Suprapubic skin (tissue), 4 donors: ENCODE results near the gene MS4A13. TPM values are rescaled to one million over a fixed set of nuclear protein-coding genes. Genes with fewer than 3 reads are reported as not detected.

ENCODE experiments used
- DNase-seq, 2 donors: peaks; one replicate each; pipeline ENCODE4 v3.0.0-alpha.2; 2019; ENCODE audit warnings: low spot score in 2 of 2
- H3K27ac ChIP-seq: fragments of 200-600 bp; sonication (generic); one replicate; pipeline ENCODE4 v1.5.1; 2019
- H3K27me3 ChIP-seq: fragments of 200-600 bp; sonication (generic); one replicate; pipeline ENCODE4 v1.5.1; 2019
- H3K36me3 ChIP-seq: fragments of 200-600 bp; sonication (generic); one replicate; pipeline ENCODE4 v1.5.1; 2019
- H3K4me1 ChIP-seq: fragments of 200-600 bp; sonication (generic); one replicate; pipeline ENCODE4 v1.5.1; 2019
- H3K4me3 ChIP-seq: fragments of 200-600 bp; sonication (generic); one replicate; pipeline ENCODE4 v1.5.1; 2019; ENCODE audit warnings: mild to moderate bottlenecking
- H3K9me3 ChIP-seq: fragments of 200-600 bp; sonication (generic); one replicate; pipeline ENCODE4 v1.5.1; 2019
- EP300 ChIP-seq: sonication (generic); formaldehyde crosslinking; IDR thresholded peaks from one replicate; pipeline ENCODE4 v1.6.1; 2017; ENCODE audit warnings: antibody characterized with exemption
- POLR2A ChIP-seq, 2 donors: fragments of 450-650 bp; IDR thresholded peaks; one replicate each; pipeline ENCODE4 v1.6.1; 2017; ENCODE audit warnings: antibody characterized with exemption in 2 of 2, mild to moderate bottlenecking in 2 of 2, moderate library complexity in 2 of 2
- POLR2AphosphoS5 ChIP-seq, 3 donors: sonication (generic); formaldehyde crosslinking; IDR thresholded peaks; one replicate each; pipeline ENCODE4 v1.6.1; 2017; ENCODE audit warnings: antibody characterized with exemption in 3 of 3
- WGBS: methylation state at CpG from one replicate; pipeline ENCODE4 v1.1.5; 2018; 5-methylcytosine and 5-hydroxymethylcytosine counted together
- total RNA-seq, 4 donors: library from RNA; depleted of rRNA; stranded (reverse); fragments of >200 nt; gene quantifications; one replicate each; pipeline ENCODE4 v1.1.0, GENCODE V29; 2016
- TF ChIP-seq, protein P1 (sequence below), 2 donors: fragments of 200-600 bp in 1 of 2; fragments of 450-650 bp in 1 of 2; sonication (generic) in 1 of 2; IDR thresholded peaks; one replicate each; pipeline ENCODE4 v1.5.1; 2016 to 2019; ENCODE audit warnings: antibody characterized with exemption in 2 of 2, mild to moderate bottlenecking in 1 of 2, moderate library complexity in 1 of 2

MS4A13 gene
- total RNA-seq, 4 donors from 2014 or later, result not detected

DNA sequence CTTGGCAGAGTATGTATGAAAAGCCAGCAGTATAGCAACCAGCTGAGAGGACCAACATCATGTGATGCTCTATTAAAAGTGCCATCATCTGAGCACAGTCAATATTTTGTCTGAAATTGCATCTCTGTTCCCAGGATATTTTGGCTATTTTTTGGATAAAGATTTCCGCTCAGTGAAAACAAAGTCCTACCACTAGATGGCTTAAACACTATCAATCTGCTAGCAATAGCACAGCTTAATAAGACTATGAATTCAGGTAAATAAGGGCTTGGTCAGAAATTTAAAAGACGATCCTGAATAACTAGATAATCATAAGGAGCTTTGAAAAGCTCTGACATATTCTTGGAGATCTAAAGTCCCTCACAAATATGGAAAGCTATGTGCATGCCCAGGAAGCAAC, 74.4 kb downstream of the MS4A13 start:
- H3K4me3 ChIP-seq, result no peak overlapping the region
- no peaks in the 10 kb centered on the region for H3K27me3 ChIP-seq
- WGBS, result 75% methylated on average over 2 of the region's 2 CpGs
- no peak overlapping the region for H3K27ac ChIP-seq
- H3K4me1 ChIP-seq, result no peaks in the 10 kb centered on the region
- no peaks in the 10 kb centered on the region for H3K36me3 ChIP-seq
- TF ChIP-seq POLR2AphosphoS5 (IDR thresholded peaks at IDR 0.05), result no peak
- no peak for TF ChIP-seq EP300
- no peak for TF ChIP-seq POLR2A (IDR thresholded peaks at IDR 0.05)
- TF ChIP-seq, protein P1, sequence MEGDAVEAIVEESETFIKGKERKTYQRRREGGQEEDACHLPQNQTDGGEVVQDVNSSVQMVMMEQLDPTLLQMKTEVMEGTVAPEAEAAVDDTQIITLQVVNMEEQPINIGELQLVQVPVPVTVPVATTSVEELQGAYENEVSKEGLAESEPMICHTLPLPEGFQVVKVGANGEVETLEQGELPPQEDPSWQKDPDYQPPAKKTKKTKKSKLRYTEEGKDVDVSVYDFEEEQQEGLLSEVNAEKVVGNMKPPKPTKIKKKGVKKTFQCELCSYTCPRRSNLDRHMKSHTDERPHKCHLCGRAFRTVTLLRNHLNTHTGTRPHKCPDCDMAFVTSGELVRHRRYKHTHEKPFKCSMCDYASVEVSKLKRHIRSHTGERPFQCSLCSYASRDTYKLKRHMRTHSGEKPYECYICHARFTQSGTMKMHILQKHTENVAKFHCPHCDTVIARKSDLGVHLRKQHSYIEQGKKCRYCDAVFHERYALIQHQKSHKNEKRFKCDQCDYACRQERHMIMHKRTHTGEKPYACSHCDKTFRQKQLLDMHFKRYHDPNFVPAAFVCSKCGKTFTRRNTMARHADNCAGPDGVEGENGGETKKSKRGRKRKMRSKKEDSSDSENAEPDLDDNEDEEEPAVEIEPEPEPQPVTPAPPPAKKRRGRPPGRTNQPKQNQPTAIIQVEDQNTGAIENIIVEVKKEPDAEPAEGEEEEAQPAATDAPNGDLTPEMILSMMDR (IDR thresholded peaks at IDR 0.05), result no peak
- DNase-seq, result no peak
- peaks cover 5% of the 10 kb centered on the region for H3K9me3 ChIP-seq

Other genes with a start within 250 kb of the MS4A13 start
- 1 to 10 TPM; 2.1 to 4.8 (median 2.4) TPM for gene MS4A4A, start 234.7 kb upstream of the MS4A13 start, total RNA-seq
- gene MS4A6E, start 188.1 kb upstream of the MS4A13 start, total RNA-seq, result not detected
- gene MS4A7, start 136.9 kb upstream of the MS4A13 start, total RNA-seq, result 1 to 10 TPM in 3 of 4 donors, under 1 TPM in 1; 0.86 to 9.5 (median 4.2) TPM
- 1 to 10 TPM in 1 of 4 donors, under 1 TPM in 1, not detected in 2; 0.48 to 2.3 TPM for gene MS4A14, start 118.9 kb upstream of the MS4A13 start, total RNA-seq
- not detected for gene MS4A5, start 85.8 kb upstream of the MS4A13 start, total RNA-seq
- gene MS4A1, start 59.5 kb upstream of the MS4A13 start, total RNA-seq, result under 1 TPM in 1 of 4 donors, not detected in 3; 0.81 TPM
- not detected for gene MS4A12, start 22.6 kb upstream of the MS4A13 start, total RNA-seq
- gene MS4A8, start 184.2 kb downstream of the MS4A13 start, total RNA-seq, result not detected
- not detected for gene MS4A18, start 209.3 kb downstream of the MS4A13 start, total RNA-seq
- gene MS4A15, start 241.5 kb downstream of the MS4A13 start, total RNA-seq, result not detected